Neuronal stem cell (in vitro differentiated cells): Measurements from ENCODE around the gene PDE9A.
A peak's percentile ranks its signal among the peaks of the same experiment; 100 is the strongest.

Experiments used
- DNase-seq: peaks from one replicate; pipeline ENCODE4 v3.0.0-alpha.2; 2013; ENCODE audit warnings: low spot score
- H2AFZ ChIP-seq: one replicate; pipeline ENCODE4 v1.6.1; 2013; ENCODE audit warnings: mild to moderate bottlenecking, low read length, inconsistent platforms
- H2AK5ac ChIP-seq: 2 replicates; pipeline ENCODE4 v1.6.1; 2013; ENCODE audit warnings: low read depth, mild to moderate bottlenecking, inconsistent platforms, low read length, moderate library complexity, mixed read lengths
- H2BK120ac ChIP-seq: 2 replicates; pipeline ENCODE4 v1.6.1; 2013; ENCODE audit warnings: low read depth, mild to moderate bottlenecking, inconsistent platforms, low read length, moderate library complexity, mixed read lengths
- H2BK12ac ChIP-seq: one replicate; pipeline ENCODE4 v1.6.1; 2013; ENCODE audit warnings: low read length, inconsistent platforms
- H2BK15ac ChIP-seq: 2 replicates; pipeline ENCODE4 v1.6.1; 2013; ENCODE audit warnings: mild to moderate bottlenecking, low read length, inconsistent platforms, mixed read lengths
- H2BK5ac ChIP-seq: one replicate; pipeline ENCODE4 v1.6.1; 2013; ENCODE audit warnings: inconsistent platforms, mild to moderate bottlenecking, low read length, moderate library complexity
- H3K14ac ChIP-seq: one replicate; pipeline ENCODE4 v1.6.1; 2013; ENCODE audit warnings: low read length, inconsistent platforms
- H3K18ac ChIP-seq: 2 replicates; pipeline ENCODE4 v1.6.1; 2013; ENCODE audit warnings: low read length, inconsistent platforms
- H3K23ac ChIP-seq: 2 replicates; pipeline ENCODE4 v1.6.1; 2013; ENCODE audit warnings: low read depth, mild to moderate bottlenecking, mixed read lengths, low read length, inconsistent platforms; ENCODE audit not compliant: poor library complexity
- H3K27ac ChIP-seq: replicated peaks from 3 replicates; pipeline ENCODE4 v1.5.1; 2013; ENCODE audit warnings: low read length, inconsistent platforms
- H3K27me3 ChIP-seq, 3 experiments: 2 replicates each; pipeline ENCODE4 v1.6.1; 2013; ENCODE audit warnings: low read length in 3 of 3, mild to moderate bottlenecking in 2 of 3, inconsistent platforms in 1 of 3, low read depth in 1 of 3, mixed read lengths in 1 of 3, moderate library complexity in 1 of 3; ENCODE audit not compliant: control insufficient read depth in 3 of 3, insufficient read depth in 3 of 3
- H3K36me3 ChIP-seq, 2 donors: replicated peaks in 1 of 2; 2 replicates each; pipeline ENCODE4 v1.6.1; 2013; ENCODE audit warnings: low read length in 2 of 2; ENCODE audit not compliant: control insufficient read depth in 2 of 2, insufficient read depth in 2 of 2
- H3K4ac ChIP-seq: 2 replicates; pipeline ENCODE4 v1.6.1; 2013; ENCODE audit warnings: inconsistent platforms, mild to moderate bottlenecking, low read length, moderate library complexity
- H3K4me1 ChIP-seq, 2 donors: 1 replicate in 1 of 2; 2 replicates in 1 of 2; pipeline ENCODE4 v1.6.1; 2013; ENCODE audit warnings: low read length in 2 of 2, low read depth in 1 of 2; ENCODE audit not compliant: control insufficient read depth in 2 of 2, insufficient read depth in 1 of 2
- H3K4me2 ChIP-seq: one replicate; pipeline ENCODE4 v1.6.1; 2013; ENCODE audit warnings: mild to moderate bottlenecking, low read length, inconsistent platforms; ENCODE audit not compliant: insufficient read depth, poor library complexity, severe bottlenecking
- H3K4me3 ChIP-seq, 2 donors: 2 replicates each; pipeline ENCODE4 v1.5.1; 2013; ENCODE audit warnings: low read length in 2 of 2, mild to moderate bottlenecking in 2 of 2, inconsistent platforms in 1 of 2, moderate library complexity in 1 of 2
- H3K79me1 ChIP-seq: one replicate; pipeline ENCODE4 v1.6.1; 2013; ENCODE audit warnings: low read depth, mild to moderate bottlenecking, inconsistent platforms, low read length, moderate library complexity
- H3K9ac ChIP-seq: one replicate; pipeline ENCODE4 v1.6.1; 2013; ENCODE audit warnings: mild to moderate bottlenecking, low read depth, low read length, inconsistent platforms; ENCODE audit not compliant: poor library complexity
- H3K9me3 ChIP-seq, 2 donors: replicated peaks in 1 of 2; 2 replicates each; pipeline versions ENCODE3 to v1.6.1; 2013; ENCODE audit warnings: low read length in 2 of 2, mild to moderate bottlenecking in 2 of 2, inconsistent platforms in 1 of 2, low read depth in 1 of 2, mixed read lengths in 1 of 2, moderate library complexity in 1 of 2; ENCODE audit not compliant: control insufficient read depth in 2 of 2, insufficient read depth in 1 of 2
- H4K8ac ChIP-seq: one replicate; pipeline ENCODE4 v1.6.1; 2013; ENCODE audit warnings: low read depth, mild to moderate bottlenecking, inconsistent platforms, low read length, moderate library complexity
- H4K91ac ChIP-seq: one replicate; pipeline ENCODE4 v1.6.1; 2013; ENCODE audit warnings: low read length, low read depth, mild to moderate bottlenecking, inconsistent platforms; ENCODE audit not compliant: poor library complexity
- WGBS, 2 donors: extraction: QIAGEN DNeasy Blood & Tissue Kit; methylation state at CpG; one replicate each; pipeline ENCODE4 v1.1.7; 2013; ENCODE audit warnings: missing lambda C conversion rate in 2 of 2, mixed read lengths in 1 of 2; ENCODE audit not compliant: insufficient read length in 2 of 2, insufficient replicate concordance in 1 of 2; ENCODE audit errors: extremely low coverage in 2 of 2; 5-methylcytosine and 5-hydroxymethylcytosine counted together

PDE9A gene

GRCh38 chr21:42619166-42619565 is 34.3 kb upstream of the PDE9A start:
- peaks cover 0 to 5% of the 10 kb centered on the region in 2 donors for H3K9me3 ChIP-seq
- H3K4me2 ChIP-seq = no peak overlapping the region
- WGBS, 2 donors = no CpG with 5 or more reads among the region's 7 CpGs
- no peak overlapping the region for H3K18ac ChIP-seq
- no peaks in the 10 kb centered on the region for H3K36me3 ChIP-seq
- H2AFZ ChIP-seq = no peak overlapping the region
- no peak overlapping the region for H3K27ac ChIP-seq
- no peak overlapping the region for H3K4ac ChIP-seq
- no peak overlapping the region for H2BK5ac ChIP-seq
- H3K79me1 ChIP-seq = peaks cover 2% of the 10 kb centered on the region
- H2BK120ac ChIP-seq = no peak overlapping the region
- H3K4me1 ChIP-seq = peaks cover 7 to 16% of the 10 kb centered on the region in 2 donors
- no peak overlapping the region for H2BK12ac ChIP-seq
- H2AK5ac ChIP-seq = no peak overlapping the region
- no peak overlapping the region for H3K9ac ChIP-seq
- H4K91ac ChIP-seq = no peak overlapping the region
- no peak overlapping the region for H2BK15ac ChIP-seq
- H3K23ac ChIP-seq = no peak overlapping the region
- H3K4me3 ChIP-seq = no peak overlapping the region
- DNase-seq = no peak
- H3K27me3 ChIP-seq = peaks cover 2 to 40% (median 3%) of the 10 kb centered on the region in 3 experiments
- H4K8ac ChIP-seq = no peak overlapping the region
- no peak overlapping the region for H3K14ac ChIP-seq

- peaks cover 7 to 18% of the 10 kb centered on the region in 2 donors for H3K4me1 ChIP-seq
- H3K27me3 ChIP-seq = peaks cover 1 to 45% (median 3%) of the 10 kb centered on the region in 3 experiments
- WGBS, 2 donors = no CpG with 5 or more reads among the region's 6 CpGs
- H2BK12ac ChIP-seq = no peak overlapping the region
- peak overlapping the region; percentile 8 for H2AK5ac ChIP-seq
- H3K23ac ChIP-seq = no peak overlapping the region
- no peak overlapping the region for H3K9ac ChIP-seq
- DNase-seq = no peak
- no peak overlapping the region for H4K91ac ChIP-seq
- peak overlapping the region; percentile 20 for H3K18ac ChIP-seq
- peaks cover 0 to 5% of the 10 kb centered on the region in 2 donors for H3K9me3 ChIP-seq
- H4K8ac ChIP-seq = no peak overlapping the region
- no peak overlapping the region for H3K4me3 ChIP-seq
- H3K27ac ChIP-seq = no peak overlapping the region
- peaks cover 2% of the 10 kb centered on the region for H3K79me1 ChIP-seq
- no peak overlapping the region for H3K4ac ChIP-seq
- H3K36me3 ChIP-seq = no peaks in the 10 kb centered on the region
- H2AFZ ChIP-seq = no peak overlapping the region
- H2BK5ac ChIP-seq = no peak overlapping the region
- no peak overlapping the region for H3K4me2 ChIP-seq
- peak overlapping the region; percentile 77 for H2BK15ac ChIP-seq
- H2BK120ac ChIP-seq = no peak overlapping the region
- no peak overlapping the region for H3K14ac ChIP-seq
These were observed 33.6 kb upstream of the PDE9A start for GRCh38 chr21:42619841-42620240.

DNA sequence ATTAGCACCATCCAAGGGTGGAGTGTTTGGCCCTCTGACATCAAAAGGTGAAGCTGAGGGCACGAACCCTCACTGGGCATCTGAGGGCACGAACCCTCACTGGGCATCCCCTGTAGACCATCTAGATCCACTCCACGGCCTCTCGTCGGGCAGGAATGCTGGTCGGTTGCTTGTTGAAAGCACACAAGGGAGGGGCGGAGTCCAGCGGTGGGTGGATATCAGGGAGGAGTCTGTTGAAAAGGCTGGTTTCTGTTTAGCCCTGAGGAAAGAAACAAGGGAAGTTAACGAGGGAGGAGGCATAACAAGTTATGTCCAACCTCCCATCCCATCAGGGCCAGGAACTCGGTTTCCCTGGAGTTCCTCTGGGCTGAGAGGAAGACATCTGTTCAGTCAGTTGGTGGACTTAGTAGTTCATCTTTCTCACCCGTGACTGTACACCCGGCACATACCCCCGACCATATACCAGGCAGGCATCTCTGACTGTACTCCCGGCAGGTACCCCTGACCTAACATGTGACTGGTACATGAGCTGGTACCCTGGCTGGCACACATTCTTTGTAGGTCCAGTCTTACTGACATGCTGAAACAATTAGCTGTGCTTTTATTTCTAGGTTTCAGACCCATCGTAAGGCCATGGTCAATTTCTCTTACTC is 32.1 kb upstream of the PDE9A start:
- Histone ChIP-seq H3K4me2 (no peak overlapping the region), H2AFZ (peak overlapping the region; percentile 61), H3K18ac (no peak overlapping the region), H3K4ac (no peak overlapping the region), H2AK5ac (no peak overlapping the region), H3K23ac (no peak overlapping the region), H3K36me3 (no peaks in the 10 kb centered on the region), H4K91ac (no peak overlapping the region), H3K4me3 (no peak overlapping the region), H3K79me1 (no peaks in the 10 kb centered on the region), H3K14ac (no peak overlapping the region), H3K4me1 (peaks cover 7 to 15% of the 10 kb centered on the region in 2 donors), H2BK12ac (no peak overlapping the region), H4K8ac (no peak overlapping the region), H3K27ac (no peak overlapping the region), H2BK15ac (no peak overlapping the region), H2BK5ac (no peak overlapping the region), H2BK120ac (no peak overlapping the region), H3K9ac (no peak overlapping the region), H3K27me3 (peaks cover 0 to 50% (median 0%) of the 10 kb centered on the region in 3 experiments), H3K9me3 (no peaks in the 10 kb centered on the region)
- WGBS, 2 donors = no CpG with 5 or more reads among the region's 15 CpGs
- no peak for DNase-seq

- H3K18ac ChIP-seq = no peak overlapping the region
These were observed 31.6 kb upstream of the PDE9A start for GRCh38 chr21:42621819-42622177.

More at GRCh38 chr21:42621819-42622177, 31.6 kb upstream of the PDE9A start:
- H3K36me3 ChIP-seq = no peaks in the 10 kb centered on the region
- DNase-seq = no peak
- no peak overlapping the region for H2BK120ac ChIP-seq
- H3K79me1 ChIP-seq = no peaks in the 10 kb centered on the region
- H3K4me1 ChIP-seq = peaks cover 7 to 15% of the 10 kb centered on the region in 2 donors
- H2BK12ac ChIP-seq = no peak overlapping the region
- no peak overlapping the region for H4K91ac ChIP-seq
- no peak overlapping the region for H2BK5ac ChIP-seq
- no peak overlapping the region for H3K4me2 ChIP-seq
- H3K4me3 ChIP-seq = no peak overlapping the region
- no peaks in the 10 kb centered on the region for H3K9me3 ChIP-seq
- H3K23ac ChIP-seq = no peak overlapping the region
- H3K4ac ChIP-seq = no peak overlapping the region
- no peak overlapping the region for H2AK5ac ChIP-seq
- no CpG with 5 or more reads among the region's 9 CpGs for WGBS, 2 donors
- no peak overlapping the region for H3K14ac ChIP-seq
- no peak overlapping the region for H2BK15ac ChIP-seq
- H3K27ac ChIP-seq = no peak overlapping the region
- H3K27me3 ChIP-seq = peaks cover 0 to 54% (median 0%) of the 10 kb centered on the region in 3 experiments
- H2AFZ ChIP-seq = peak overlapping the region; percentile 61
- H3K9ac ChIP-seq = no peak overlapping the region
- no peak overlapping the region for H4K8ac ChIP-seq
